Measurements from ENCODE around the gene PRKG1.
"Not testable (repeated sequence)": the region's sequence is repeated elsewhere in the genome, so short reads cannot be mapped to it uniquely, and the experiment has no call there.

Gene PRKG1

DNA sequence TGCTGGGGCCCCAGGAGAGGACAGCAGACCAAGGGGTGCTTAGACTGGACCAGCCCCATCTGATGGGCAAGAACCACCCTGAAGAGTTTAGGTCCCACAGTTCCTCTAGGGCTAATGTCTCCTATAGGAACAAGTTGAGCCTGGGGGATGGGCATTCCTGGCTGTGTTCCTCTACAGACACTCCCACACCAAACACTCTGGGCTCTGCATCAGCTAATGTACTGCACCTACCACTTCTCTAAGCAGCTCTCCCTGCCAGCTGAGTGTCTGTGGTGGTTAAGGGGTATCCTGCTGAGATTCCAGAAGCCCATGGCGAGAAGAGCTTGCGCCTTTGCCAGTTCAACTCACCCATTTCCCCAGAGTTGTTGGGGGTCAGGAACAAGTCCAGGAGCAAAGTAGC, 909.2 kb downstream of the PRKG1 start:
- no peak for DNase-seq

DNA sequence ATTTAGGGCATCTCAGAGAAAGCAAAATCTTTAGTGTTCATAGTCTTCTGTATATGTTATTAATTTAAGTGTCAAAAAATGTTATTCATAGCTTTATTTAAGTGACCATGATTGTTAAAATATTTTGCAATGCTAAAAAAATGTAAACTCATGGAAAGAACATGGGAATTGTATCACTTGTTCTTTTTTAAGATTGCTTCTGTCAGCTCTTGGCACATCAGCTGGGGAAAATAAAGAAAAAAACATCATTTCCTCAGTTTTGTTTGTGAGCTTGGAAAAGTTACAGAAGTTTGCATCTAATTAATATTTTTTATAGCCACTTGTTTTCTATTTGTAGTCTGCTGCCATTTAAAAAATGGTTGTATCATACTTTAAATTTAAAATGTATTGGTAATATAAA, 911.0 kb downstream of the PRKG1 start:
- DNase-seq, result no peak

DNA sequence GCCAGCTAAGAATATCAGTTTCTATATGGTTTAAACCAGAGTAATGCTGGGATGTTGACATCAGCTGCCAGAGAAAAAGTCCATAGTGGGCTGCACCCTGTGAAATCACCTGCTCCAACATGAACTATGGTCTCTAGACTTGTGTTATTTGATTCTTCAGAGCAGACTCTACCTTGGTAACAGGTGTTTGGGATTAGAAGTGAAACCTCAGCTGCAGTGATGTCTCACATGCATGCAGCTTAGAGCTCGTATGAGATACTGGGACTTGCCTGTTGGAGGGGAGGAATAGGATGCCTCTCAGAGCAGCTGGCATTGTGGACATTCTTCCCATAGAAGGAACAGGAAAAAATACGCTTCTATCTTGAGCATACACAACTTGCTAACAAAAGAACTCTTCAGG, 912.2 kb downstream of the PRKG1 start:
- DNase-seq, result no peak

DNA sequence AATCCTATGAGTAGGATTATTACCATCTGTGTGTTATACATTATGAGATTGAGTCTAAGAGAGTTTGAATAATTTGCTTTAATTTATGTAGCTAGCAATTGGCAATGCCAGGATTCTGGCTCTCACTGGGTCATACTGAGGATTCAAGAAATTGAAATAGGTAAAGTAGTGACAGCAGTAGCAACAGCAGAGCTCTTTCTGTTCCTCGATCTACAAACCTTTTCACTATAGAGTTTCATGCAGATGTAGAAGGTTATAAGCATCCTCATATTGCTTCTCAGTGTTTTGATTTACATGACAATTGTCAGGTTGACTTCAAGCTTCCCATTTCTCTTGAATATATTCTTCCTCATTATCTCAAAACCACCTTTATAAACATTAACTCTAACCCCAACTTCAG, 919.2 kb downstream of the PRKG1 start:
- no peak for DNase-seq

DNA sequence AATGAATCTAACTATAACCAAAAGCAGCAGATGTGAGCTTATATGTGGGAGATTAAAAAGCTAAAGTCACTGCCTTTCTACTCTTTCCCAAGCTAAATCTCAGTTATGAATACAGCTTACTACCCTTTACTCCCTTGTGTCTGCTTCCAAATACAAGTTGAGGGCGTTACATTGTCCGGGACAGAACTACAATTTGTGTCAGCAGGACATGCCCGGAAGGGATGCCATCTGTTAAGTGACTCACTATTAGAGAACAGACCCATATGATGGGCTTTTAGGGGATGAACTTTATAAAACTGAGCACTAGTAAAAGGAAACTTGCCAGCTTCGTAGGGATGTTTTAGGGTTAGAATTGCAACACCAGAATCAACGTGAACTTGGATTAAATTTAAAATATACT, 924.8 kb downstream of the PRKG1 start:
- DNase-seq, result no peak

DNA sequence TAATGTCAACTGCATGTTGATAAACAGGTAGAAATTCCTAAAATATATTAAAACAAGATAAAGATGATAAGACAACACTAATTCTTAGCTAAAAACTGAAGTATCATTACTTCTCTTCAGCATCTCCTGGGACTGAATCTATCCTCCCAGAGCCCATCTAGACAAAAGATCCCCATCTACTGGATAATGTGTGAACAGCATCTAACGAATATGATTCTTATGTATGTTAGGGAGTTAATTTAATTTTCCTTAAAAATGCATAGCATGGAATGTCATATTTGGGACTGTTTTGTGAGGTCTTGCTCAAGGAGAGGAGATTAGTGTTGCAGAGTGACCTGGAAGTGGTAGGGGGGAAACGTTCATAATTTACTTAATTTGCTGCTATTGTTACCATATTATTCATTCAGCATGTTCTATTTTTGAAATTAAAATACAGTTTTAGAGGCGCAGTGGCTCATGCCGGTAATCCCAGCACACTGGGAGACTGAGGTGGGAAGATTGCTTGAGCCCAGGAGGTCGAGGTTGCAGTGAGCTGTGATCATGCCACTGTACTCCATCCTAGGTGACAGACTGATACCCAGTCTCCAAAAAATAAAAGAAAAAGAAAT, 930.2 kb downstream of the PRKG1 start:
- no peak for DNase-seq

DNA sequence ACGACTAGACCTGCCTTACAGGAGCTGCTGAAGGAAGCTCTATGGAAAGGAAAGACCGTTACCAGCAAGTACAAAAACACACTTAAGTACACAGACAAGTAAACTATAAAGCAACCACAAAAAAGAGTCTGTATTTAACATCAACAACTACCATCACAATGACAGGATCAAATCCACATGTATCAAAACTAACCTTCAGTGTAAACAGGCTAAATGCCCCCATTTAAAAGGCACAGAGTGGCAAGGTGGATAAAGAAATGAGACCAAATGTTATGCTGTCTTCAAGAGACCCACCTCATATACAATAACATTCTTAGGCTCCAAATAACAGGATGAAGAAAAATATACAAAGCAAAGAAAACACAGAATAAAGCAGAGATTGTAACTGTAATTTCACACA, 932.8 kb downstream of the PRKG1 start:
- DNase-seq, result no peak

DNA sequence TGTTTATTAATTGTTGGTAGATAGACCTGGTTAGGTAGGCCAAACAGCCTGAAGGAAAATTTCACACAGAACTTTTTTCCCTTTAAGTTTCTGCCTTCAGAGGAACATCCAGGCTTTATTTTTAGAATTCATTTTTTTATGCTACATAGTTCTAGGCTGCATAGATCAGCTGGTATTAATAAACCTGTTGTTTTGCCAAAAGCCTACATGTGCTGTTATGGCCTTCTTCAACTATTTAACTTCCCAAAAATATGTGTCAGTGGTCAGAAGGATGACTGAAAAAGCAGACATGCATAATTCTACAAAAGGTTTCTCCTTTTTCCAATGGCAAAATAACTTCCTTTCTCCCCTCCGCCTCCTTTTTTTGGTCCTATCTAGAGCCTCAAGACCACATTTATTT, 936.8 kb downstream of the PRKG1 start:
- no peak for DNase-seq

DNA sequence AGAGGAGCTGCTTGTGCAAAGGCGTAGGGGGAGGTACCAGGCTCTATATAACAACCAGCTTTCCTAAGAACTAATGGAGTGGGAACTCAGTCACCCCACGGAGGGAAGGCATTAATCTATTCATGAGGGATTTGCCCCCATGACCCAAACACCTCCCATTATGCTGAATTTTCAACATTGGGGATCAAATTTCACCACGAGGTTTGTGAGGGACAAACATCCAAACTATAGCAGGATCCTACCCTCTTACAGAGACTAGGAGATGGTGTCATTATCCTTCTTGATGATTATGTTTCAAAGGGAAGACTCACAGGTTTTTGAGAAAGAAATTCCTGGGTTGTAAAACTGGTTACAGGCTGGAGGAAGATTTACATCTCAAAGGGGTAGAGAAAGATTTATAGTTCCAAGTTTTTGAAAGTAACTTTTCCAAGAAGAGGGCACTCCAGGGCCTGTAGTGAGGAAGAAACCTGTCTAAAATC, 944.8 kb downstream of the PRKG1 start:
- no peak for DNase-seq

DNA sequence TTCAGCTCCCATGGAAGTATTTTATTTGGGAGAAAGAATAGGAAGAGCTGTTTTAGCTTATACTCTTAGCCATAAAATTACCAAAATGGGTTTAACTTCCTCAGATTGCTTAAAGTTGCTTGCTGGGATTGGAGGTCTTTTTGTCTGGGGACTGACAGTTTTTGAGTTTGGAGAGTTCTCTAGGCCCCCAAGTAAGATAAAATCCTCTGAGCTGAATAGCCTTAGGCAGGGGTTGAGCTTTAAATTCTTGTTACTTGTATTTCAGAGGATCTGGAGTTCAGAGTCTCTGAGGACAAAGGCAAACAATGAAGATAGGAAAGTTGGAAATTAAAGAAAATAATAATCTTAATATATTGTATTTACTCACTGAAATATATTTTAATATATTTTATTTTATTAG, 945.4 kb downstream of the PRKG1 start:
- no peak for DNase-seq

DNA sequence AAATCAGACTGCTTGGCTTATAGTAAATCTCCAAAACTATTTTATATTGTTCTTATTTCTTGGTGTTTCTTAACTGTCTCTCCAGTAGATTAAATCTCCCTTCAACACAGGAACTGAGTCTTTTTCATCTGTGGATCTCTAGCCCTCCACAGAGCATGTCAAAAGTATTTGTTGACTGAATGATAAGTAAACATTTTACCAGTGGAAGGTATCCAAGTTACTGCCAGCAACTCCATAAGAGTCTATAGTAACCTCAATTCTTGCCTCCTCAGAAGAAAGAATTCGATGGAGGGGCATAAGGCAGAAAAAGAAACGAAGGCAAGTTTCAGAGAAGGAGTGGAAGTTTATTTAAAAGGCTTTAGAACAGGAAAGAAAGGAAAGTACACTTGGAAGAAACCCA, 945.9 kb downstream of the PRKG1 start:
- no peak for DNase-seq

DNA sequence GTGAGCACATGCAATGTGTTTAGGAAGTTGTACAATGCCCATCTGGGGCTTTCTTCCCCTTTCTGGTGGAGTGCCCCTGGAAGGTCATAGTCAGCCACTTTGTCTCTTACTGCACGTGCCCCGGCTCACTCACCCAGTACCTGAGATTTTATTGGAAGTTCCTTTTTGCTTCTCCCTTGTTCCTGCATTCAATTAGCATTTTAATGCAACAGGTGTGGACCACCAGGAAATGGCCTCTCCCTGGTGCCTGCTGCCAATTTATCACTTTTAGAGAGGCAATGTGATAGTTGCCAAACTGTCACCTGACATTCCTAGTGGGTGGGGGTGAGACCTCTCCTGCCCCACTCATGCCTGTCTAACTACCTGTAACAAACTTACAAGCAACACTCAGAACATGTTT, 946.4 kb downstream of the PRKG1 start:
- no peak for DNase-seq

DNA sequence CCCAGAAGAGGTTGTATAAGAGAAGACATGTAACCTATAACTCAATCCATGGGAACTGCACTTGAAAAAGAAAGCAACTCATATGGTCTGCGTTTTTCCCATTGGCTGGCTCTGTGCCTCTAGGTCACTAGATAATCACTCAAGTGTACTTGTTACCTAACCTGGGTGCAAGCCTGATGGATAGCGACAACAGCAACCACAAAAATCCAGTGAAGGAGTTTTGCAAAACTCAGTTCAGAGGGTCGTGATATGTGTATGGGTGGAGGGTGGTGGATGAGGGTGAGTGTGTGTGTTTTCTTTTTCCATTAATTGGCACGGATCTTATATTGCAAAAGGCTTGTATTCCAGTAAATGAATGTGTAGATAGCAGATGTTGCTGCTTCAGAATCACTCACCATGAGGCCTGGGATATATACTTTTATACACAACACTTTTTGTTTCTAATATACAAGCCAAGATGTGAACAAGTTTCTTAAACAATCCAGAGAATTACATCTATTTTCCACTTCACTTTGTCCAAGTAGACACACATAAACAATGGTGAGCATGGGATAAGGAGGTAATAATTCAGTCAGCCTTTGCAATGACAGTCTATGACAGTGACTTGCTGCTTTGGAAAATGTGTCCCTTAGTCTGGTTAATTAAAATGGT, 952.9 kb downstream of the PRKG1 start:
- no peak for DNase-seq

DNA sequence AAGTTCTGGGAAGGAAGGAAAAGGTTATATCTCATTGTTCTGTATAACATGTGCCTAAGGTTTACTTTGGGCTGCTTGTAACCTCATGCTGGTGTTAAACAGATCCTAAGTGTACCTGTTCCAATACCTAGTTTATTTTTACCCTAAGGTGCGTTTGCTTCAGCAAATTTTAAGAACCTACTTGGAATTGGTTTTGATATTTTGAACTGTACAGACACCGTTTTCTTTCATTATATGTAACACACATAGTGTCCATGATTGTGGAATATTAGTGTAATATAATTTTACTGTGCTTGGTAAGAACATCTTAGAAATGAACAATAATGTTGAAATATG, 954.2 kb downstream of the PRKG1 start:
- no peak for DNase-seq

DNA sequence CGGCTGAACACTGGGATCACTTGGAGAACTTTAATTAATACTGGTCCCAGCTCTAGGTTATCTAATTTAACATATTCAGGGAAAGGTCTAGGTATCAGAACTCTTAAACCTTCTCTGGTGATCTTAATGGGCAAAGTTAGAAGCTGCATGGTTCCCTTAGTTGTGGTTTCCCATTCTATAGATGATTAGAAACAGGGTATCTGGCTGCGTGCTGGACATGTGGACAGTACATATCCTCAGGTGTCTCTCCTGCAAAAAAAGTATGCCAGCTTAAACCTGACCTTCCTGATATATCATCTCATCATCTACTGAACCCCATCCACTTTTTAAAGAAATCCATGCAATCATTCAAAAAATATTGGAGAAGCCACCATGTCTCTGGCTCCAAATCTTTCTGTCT, 955.3 kb downstream of the PRKG1 start:
- DNase-seq, result no peak

DNA sequence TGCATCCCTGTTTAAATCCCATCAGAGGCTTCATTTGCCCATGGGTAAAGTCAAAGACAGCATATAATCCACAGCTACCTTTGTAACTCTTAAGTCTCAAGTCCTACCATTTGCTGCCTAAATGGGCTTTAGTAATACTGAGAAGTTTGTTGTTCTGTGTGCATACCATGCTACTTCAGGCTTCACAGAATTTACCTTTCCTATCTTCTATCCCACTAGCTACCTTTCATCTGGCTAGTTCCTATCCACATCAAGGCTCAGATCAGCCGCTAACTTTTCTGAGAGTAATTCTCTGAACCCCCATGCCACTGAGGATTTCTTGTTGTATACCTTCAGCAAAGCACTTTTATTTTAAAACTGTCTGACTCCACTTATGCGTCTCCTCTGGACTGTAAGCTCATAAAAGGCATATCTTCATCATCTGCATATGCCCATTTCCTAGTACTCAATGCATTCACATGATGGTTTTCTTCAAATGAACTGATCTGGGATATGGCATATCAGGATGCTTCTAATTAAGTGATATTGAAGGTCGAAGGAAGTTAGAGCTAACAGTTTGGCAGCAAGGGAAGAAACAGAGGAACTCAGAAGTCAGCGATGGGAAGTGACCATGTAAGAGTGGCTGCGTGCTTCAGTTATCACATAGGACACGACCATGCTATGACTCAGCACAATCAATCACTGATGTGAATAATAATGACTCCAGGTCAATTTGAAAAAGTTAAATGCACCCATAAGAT, 955.9 kb downstream of the PRKG1 start:
- no peak for DNase-seq

DNA sequence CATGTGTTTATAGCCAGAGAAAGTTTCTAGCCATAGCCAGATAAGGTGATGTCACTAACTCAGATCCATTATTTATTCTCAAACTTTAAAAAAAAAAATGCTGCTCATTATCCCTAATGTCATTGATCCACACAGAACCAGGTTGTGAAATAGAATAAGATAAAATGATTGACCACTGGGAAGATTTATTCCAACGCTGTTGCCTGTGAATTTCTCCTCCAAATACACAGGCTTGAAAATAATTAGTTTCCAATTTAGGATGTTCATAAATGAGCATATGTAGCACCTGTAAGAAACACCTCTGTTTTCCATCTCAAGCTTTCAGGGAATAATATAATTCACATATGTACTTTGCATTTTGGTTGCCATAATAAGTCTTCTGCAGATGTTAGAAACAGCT, 956.7 kb downstream of the PRKG1 start:
- DNase-seq, result no peak

DNA sequence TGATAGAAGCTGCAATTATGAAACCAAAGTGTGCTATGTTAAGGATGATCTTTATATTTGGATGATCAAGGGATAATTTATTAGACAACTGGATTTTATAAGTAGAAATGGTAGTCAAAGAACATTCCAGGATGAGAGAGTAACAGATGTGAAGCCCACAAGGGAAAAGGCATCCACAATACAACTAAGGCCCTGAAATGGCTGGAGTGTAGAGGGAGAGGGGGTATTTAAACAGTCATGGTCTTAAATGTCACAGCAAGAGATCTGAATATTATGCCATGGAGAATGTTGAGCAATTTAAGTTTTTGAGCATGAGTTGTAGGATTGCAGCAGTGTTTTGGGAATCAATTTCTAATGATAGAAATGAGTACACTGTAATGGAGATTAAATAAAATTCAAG, 957.5 kb downstream of the PRKG1 start:
- DNase-seq, result no peak

DNA sequence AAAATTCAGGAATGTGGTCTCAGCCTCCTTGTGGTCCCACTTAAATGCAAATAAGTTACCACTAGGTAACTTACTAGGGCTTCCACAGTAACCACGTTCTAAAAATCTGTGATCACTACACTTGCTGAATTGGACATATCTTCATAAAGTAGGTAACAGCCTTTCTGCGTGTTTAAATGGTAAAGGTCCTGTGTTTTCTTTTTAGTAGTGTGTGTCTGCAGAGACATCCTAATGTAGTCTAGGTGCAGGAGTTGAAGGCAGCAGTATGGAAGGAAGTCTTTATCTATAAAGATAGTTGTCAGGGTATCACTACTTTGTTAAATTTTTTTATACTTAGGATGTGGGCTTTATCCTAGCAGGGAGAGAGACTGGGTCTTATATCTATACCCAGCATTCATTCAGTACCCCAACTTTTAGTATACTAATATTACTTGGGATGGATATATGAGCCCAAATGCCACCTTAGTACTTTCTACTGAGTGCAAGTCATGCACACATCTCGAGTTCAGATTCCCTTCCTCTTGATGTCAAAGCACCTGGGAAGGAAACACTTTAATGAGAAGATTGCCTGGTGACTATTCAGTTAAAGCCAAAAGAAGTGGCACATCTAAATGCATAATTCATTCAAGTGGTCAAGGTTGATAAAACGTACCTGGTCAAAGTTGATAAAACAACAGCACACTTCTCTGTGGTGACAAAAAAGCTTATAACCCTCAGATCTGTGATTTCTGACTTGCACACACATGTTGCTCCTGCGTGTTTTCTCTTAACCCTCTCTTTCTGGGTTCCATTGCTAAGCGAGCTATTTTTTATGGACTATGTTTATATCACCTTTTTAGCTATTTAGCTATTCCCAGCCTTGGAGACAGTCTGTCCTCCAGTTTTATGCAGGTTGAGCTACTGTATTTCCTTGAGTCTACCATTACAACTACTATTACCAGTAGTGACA, 958.7 kb downstream of the PRKG1 start:
- DNase-seq, result no peak

DNA sequence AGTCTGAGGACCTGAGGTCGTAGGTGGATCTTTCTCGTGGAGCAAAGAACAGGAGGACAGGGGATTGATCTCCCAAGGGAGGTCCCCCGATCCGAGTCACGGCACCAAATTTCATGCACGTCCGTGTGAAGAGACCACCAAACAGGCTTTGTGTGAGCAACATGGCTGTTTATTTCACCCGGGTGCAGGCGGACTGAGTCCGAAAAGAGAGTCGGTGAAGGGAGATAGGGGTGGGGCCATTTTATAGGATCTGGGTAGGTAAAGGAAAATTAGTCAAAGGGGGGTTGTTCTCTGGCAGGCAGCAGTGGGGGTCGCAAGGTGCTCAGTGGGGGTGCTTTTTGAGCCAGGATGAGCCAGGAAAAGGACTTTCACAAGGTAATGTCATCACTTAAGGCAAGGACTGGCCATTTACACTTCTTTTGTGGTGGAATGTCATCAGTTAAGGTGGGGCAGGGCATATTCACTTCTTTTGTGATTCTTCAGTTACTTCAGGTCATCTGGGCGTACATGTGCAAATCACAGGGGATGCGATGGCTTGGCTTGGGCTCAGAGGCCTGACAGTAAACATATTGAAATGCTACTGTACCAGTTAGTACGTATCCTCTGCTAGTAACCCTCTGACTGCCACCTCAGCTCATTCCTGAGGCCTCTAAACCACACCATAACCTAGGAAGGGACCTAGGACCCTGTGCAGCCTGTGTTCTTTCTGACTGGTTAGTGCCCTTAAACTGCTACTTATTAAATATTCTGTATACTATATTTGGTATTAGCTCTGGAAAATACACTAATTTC, 964.9 kb downstream of the PRKG1 start:
- not testable (repeated sequence) for DNase-seq

DNA sequence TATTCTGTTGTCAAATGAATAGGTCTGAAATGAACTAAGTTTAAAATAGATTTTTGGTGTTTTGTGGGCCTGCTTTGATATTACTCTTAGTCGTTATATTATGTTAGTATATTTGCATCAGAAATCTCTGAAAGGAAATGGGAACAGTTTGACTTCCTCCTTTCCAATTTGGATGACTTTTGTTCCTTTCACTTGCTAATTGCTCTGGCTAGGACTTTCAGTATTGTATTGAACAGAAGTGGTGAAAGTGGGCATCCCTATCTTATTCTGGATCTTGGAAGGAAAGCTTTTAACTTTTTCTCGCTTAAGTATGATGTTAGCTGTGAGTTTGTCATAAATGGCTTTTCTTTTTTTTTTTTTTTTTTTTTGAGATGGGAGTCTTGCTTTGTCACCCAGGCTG, 966.2 kb downstream of the PRKG1 start:
- no peak for DNase-seq

DNA sequence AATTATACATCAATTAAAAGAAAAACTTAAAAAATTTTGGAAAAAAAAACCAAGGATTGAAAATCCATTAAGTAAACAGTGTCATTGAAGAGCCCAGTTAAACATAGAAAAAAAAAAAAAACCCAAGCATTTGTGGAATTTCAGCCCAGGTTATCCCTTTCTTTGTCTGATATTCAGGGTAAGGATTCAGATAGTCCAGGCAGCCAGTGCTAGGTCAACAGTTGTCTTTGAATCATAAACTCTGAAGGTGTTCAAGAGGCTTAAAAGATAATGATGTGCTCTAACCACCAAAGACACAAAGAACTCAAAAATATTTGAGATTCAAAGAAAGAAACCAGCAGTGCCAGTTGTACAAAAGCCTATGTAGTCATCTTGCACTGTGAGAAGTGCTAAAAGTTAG, 969.5 kb downstream of the PRKG1 start:
- no peak for DNase-seq

DNA sequence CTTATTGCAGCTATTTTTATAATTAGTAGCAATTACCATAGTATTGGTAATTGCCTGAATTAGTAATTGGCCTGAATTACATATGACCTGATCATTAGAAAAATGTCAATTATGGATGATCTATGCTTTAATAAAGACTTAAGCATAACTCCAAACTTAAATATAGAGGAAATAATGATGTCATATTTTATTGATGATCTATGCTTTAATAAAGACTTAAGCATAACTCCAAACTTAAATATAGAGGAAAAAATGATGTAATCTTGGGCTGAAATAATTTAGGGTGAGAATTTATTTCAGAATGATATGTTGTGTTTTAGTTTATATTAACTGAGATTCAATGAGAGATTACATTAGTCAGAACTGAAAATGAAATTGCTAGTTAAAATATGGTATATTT, 973.8 kb downstream of the PRKG1 start:
- no peak for DNase-seq
